IMR-90 (cell line): ENCODE data around the gene MTFR2. TPM values are rescaled to one million over a fixed set of nuclear protein-coding genes. Genes with fewer than 3 reads are reported as not detected.

Source experiments
- ATAC-seq: fragments of 200-7000 bp; cut with Tn5 transposase; 2 replicates; pipeline ENCODE4 v1.9.1; 2020; ENCODE audit warnings: low read depth, mild to moderate bottlenecking, moderate library complexity
- BruUV-seq: library from RNA; stranded (reverse); fragments of 400-500 nt; replicated peaks from 2 replicates; lab custom pipeline; 2021; lab: Mats Ljungman, UMichigan
- CTCF ChIA-PET: fragments of 300-600 bp; formaldehyde crosslinking; extraction: SDS; loops from one replicate; lab custom pipeline; 2021; ENCODE audit warnings: antibody characterized with exemption; lab: Yijun Ruan, JAX
- POLR2A ChIA-PET: fragments of 300-600 bp; sonication (Branson Sonifier 250); formaldehyde crosslinking; loops from one replicate; lab custom pipeline; 2022; ENCODE audit warnings: antibody characterized with exemption; ENCODE audit not compliant: unreplicated experiment; lab: Charles Lee
- DNase-seq: peaks from one replicate; pipeline ENCODE4 v3.0.0; 2013
- H2AFZ ChIP-seq: replicated peaks from 2 replicates; pipeline ENCODE3; 2013; ENCODE audit warnings: low read length, mild to moderate bottlenecking; ENCODE audit not compliant: poor library complexity
- H2AK5ac ChIP-seq: 2 replicates; pipeline ENCODE4 v1.6.1; 2013; ENCODE audit warnings: low read depth, low read length, inconsistent platforms
- H2AK9ac ChIP-seq: replicated peaks from 2 replicates; pipeline ENCODE3; 2013; ENCODE audit warnings: mild to moderate bottlenecking, low read depth, low read length, moderate library complexity; ENCODE audit not compliant: poor library complexity
- H2BK120ac ChIP-seq: 2 replicates; pipeline ENCODE4 v1.6.1; 2013; ENCODE audit warnings: low read depth, low read length, inconsistent platforms
- H2BK15ac ChIP-seq: 3 replicates; pipeline ENCODE4 v1.6.1; 2013; ENCODE audit warnings: low read depth, low read length, inconsistent platforms
- H2BK20ac ChIP-seq: 2 replicates; pipeline ENCODE4 v1.6.1; 2013; ENCODE audit warnings: low read depth, mild to moderate bottlenecking, inconsistent platforms, low read length, moderate library complexity
- H2BK5ac ChIP-seq: 2 replicates; pipeline ENCODE4 v1.6.1; 2013; ENCODE audit warnings: mild to moderate bottlenecking, low read depth, low read length, inconsistent platforms; ENCODE audit not compliant: poor library complexity, severe bottlenecking
- H3K14ac ChIP-seq: replicated peaks from 2 replicates; pipeline ENCODE4 v1.6.1; 2013; ENCODE audit warnings: low read depth, low read length, inconsistent platforms
- H3K18ac ChIP-seq: 2 replicates; pipeline ENCODE4 v1.6.1; 2013; ENCODE audit warnings: low read depth, low read length, control low read depth
- H3K23ac ChIP-seq: 2 replicates; pipeline ENCODE4 v1.6.1; 2013; ENCODE audit warnings: low read depth, low read length, inconsistent platforms
- H3K27ac ChIP-seq: 2 replicates; pipeline ENCODE4 v1.5.1; 2013; ENCODE audit warnings: mild to moderate bottlenecking, control low read depth, low read length; ENCODE audit not compliant: insufficient read depth
- H3K27me3 ChIP-seq: 2 replicates; pipeline ENCODE4 v1.6.1; 2013; ENCODE audit warnings: low read length; ENCODE audit not compliant: control insufficient read depth, insufficient read depth
- H3K36me3 ChIP-seq: 2 replicates; pipeline ENCODE4 v1.6.1; 2013; ENCODE audit warnings: low read length, mixed read lengths; ENCODE audit not compliant: control insufficient read depth, insufficient read depth
- H3K4ac ChIP-seq: 2 replicates; pipeline ENCODE4 v1.6.1; 2013; ENCODE audit warnings: low read depth, low read length, inconsistent platforms
- H3K4me1 ChIP-seq: 2 replicates; pipeline ENCODE4 v1.6.1; 2013; ENCODE audit warnings: low read length, mixed read lengths; ENCODE audit not compliant: control insufficient read depth, insufficient read depth
- H3K4me2 ChIP-seq: 2 replicates; pipeline ENCODE4 v1.6.1; 2013; ENCODE audit warnings: low read depth, mild to moderate bottlenecking, control low read depth, low read length, moderate library complexity
- H3K4me3 ChIP-seq: 2 replicates; pipeline ENCODE4 v1.5.1; 2013; ENCODE audit warnings: low read depth, mild to moderate bottlenecking, control low read depth, low read length, moderate library complexity; ENCODE audit not compliant: insufficient read depth
- H3K56ac ChIP-seq: 2 replicates; pipeline ENCODE4 v1.6.1; 2013; ENCODE audit warnings: low read length, inconsistent platforms; ENCODE audit not compliant: insufficient read depth; ENCODE audit errors: extremely low read depth
- H3K79me1 ChIP-seq, 2 experiments: 2 replicates each; pipeline ENCODE4 v1.6.1; 2013; ENCODE audit warnings: low read length in 2 of 2, inconsistent platforms in 1 of 2, low read depth in 1 of 2
- H3K9ac ChIP-seq: 2 replicates; pipeline ENCODE4 v1.6.1; 2013; ENCODE audit warnings: low read depth, low read length, control low read depth
- H3K9me1 ChIP-seq: 2 replicates; pipeline ENCODE4 v1.6.1; 2013; ENCODE audit warnings: low read length, inconsistent platforms; ENCODE audit not compliant: insufficient read depth
- H3K9me3 ChIP-seq: 2 replicates; pipeline ENCODE4 v1.6.1; 2013; ENCODE audit warnings: low read length; ENCODE audit not compliant: control insufficient read depth, insufficient read depth
- H4K20me1 ChIP-seq: 2 replicates; pipeline ENCODE4 v1.6.1; 2013; ENCODE audit warnings: low read length, inconsistent platforms; ENCODE audit not compliant: insufficient read depth
- H4K5ac ChIP-seq: 2 replicates; pipeline ENCODE4 v1.6.1; 2013; ENCODE audit warnings: mild to moderate bottlenecking, low read depth, low read length, control low read depth
- H4K8ac ChIP-seq, 2 experiments: 2 replicates each; pipeline ENCODE4 v1.6.1; 2013; ENCODE audit warnings: low read depth in 2 of 2, low read length in 2 of 2, control low read depth in 1 of 2, inconsistent platforms in 1 of 2
- H4K91ac ChIP-seq: 2 replicates; pipeline ENCODE4 v1.6.1; 2013; ENCODE audit warnings: low read depth, low read length, inconsistent platforms; ENCODE audit not compliant: insufficient read depth
- BHLHE40 ChIP-seq: fragments of 150-350 bp; IDR thresholded peaks from 2 replicates; pipeline ENCODE4 v1.6.1; 2016; ENCODE audit warnings: mild to moderate bottlenecking, low read depth, low read length
- ELK1 ChIP-seq: fragments of 150-350 bp; IDR thresholded peaks from 2 replicates; pipeline ENCODE4 v1.6.1; 2016; ENCODE audit warnings: low read depth, mild to moderate bottlenecking, low read length, moderate library complexity, borderline replicate concordance
- FOS ChIP-seq: fragments of 150-350 bp; IDR thresholded peaks from 2 replicates; pipeline ENCODE4 v1.6.1; 2016; ENCODE audit warnings: low read depth, low read length
- MAFK ChIP-seq: IDR thresholded peaks from 2 replicates; pipeline ENCODE4 v1.6.1; 2012; ENCODE audit warnings: low read depth, low read length, improper control_type of control experiment
- MAZ ChIP-seq: IDR thresholded peaks from 2 replicates; pipeline ENCODE4 v1.6.1; 2012; ENCODE audit warnings: low read depth, mild to moderate bottlenecking, low read length, improper control_type of control experiment, moderate library complexity, borderline replicate concordance
- MXI1 ChIP-seq: IDR thresholded peaks from 2 replicates; pipeline ENCODE4 v1.6.1; 2012; ENCODE audit warnings: low read depth, mild to moderate bottlenecking, low read length, moderate library complexity, borderline replicate concordance
- NFE2L2 ChIP-seq: fragments of 150-350 bp; IDR thresholded peaks from 2 replicates; pipeline ENCODE4 v1.6.1; 2016; ENCODE audit warnings: low read depth, mild to moderate bottlenecking, low read length
- POLR2A ChIP-seq: IDR thresholded peaks from 2 replicates; pipeline ENCODE4 v1.6.1; 2012; ENCODE audit warnings: mild to moderate bottlenecking, low read depth, low read length
- RAD21 ChIP-seq: IDR thresholded peaks from 2 replicates; pipeline ENCODE4 v1.6.1; 2012; ENCODE audit warnings: low read length, improper control_type of control experiment
- RCOR1 ChIP-seq: IDR thresholded peaks from 2 replicates; pipeline ENCODE4 v1.6.1; 2012; ENCODE audit warnings: mild to moderate bottlenecking, low read length, improper control_type of control experiment; ENCODE audit not compliant: insufficient replicate concordance
- RFX5 ChIP-seq: IDR thresholded peaks from 2 replicates; pipeline ENCODE4 v1.8.0; 2012; ENCODE audit warnings: low read depth, mild to moderate bottlenecking, low read length, moderate library complexity
- WGBS, 2 experiments: methylation state at CpG; one replicate each; pipeline versions ENCODE4 v1.1.5 to v1.1.7; 2013; ENCODE audit warnings: missing lambda C conversion rate in 2 of 2; ENCODE audit not compliant: insufficient read length in 1 of 2; ENCODE audit errors: extremely low coverage in 2 of 2; 5-methylcytosine and 5-hydroxymethylcytosine counted together
- dilution Hi-C: fragments of 300-500 bp; cut with HindIII; formaldehyde crosslinking; loops from one replicate; pipeline ENCODE4 v1.14.3; 2018; ENCODE audit warnings: low sequenced_read_pairs; ENCODE audit not compliant: unreplicated experiment
- in situ Hi-C: fragments of 300-500 bp; cut with MboI; formaldehyde crosslinking; loops from 3 replicates; pipeline ENCODE4 v1.14.3; 2019; ENCODE audit warnings: low sequenced_read_pairs, inconsistent platforms, mixed read lengths
- intact Hi-C: fragments of 100-400 bp; cut with micrococcal nuclease; formaldehyde crosslinking; loops from 2 replicates; pipeline ENCODE4 v1.10.0; 2022
- polyA plus RNA-seq, 3 experiments: library from polyadenylated mRNA; depleted of rRNA; stranded (reverse); fragments of >200 nt; gene quantifications; 2 replicates each; pipeline ENCODE4 v1.2.3, GENCODE V29; 2012; ENCODE audit warnings: low replicate concordance in 1 of 3
- total RNA-seq: library from RNA; depleted of rRNA; stranded (reverse); fragments of >200 nt; gene quantifications from 2 replicates; pipeline ENCODE4 v1.2.3, GENCODE V29; 2012
- TF ChIP-seq, protein P1 (sequence below): fragments of 150-350 bp; IDR thresholded peaks from 2 replicates; pipeline ENCODE4 v1.6.1; 2017; ENCODE audit warnings: mild to moderate bottlenecking, antibody characterized with exemption, low read length, low read depth

The MTFR2 gene
- total and polyA plus RNA-seq, 2 of the 4 experiments (the other 2 are of a cell fraction) = 0.72 to 7.2 TPM

- TF ChIP-seq RAD21 (no peak), MAFK (no peak), ELK1 (no peak), MXI1 (no peak), POLR2A (no peak), FOS (no peak), RFX5 (no peak), RCOR1 (no peak), NFE2L2 (no peak), MAZ (no peak), BHLHE40 (no peak)
- TF ChIP-seq, protein P1, sequence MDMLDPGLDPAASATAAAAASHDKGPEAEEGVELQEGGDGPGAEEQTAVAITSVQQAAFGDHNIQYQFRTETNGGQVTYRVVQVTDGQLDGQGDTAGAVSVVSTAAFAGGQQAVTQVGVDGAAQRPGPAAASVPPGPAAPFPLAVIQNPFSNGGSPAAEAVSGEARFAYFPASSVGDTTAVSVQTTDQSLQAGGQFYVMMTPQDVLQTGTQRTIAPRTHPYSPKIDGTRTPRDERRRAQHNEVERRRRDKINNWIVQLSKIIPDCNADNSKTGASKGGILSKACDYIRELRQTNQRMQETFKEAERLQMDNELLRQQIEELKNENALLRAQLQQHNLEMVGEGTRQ = no peak
- no TSS peak for BruUV-seq
- H3K9me3 ChIP-seq = no peaks in the 10 kb centered on the region
- H3K18ac ChIP-seq = no peak overlapping the region
- no peak overlapping the region for H3K4me3 ChIP-seq
- H3K56ac ChIP-seq = no peak overlapping the region
- H4K91ac ChIP-seq = no peak overlapping the region
- peaks cover 2% of the 10 kb centered on the region; the same call in 1 of the 2 replicates for H3K4me1 ChIP-seq
- H3K27ac ChIP-seq = no peak overlapping the region
- H2AK9ac ChIP-seq = no peak overlapping the region
- POLR2A ChIA-PET = no interaction called here
- H3K14ac ChIP-seq = no peak overlapping the region
- no peaks in the 10 kb centered on the region for H3K36me3 ChIP-seq
- ATAC-seq = no peak
- peak overlapping the region; percentile 58 for H2AFZ ChIP-seq
- CTCF ChIA-PET = interaction anchor here (0.6 kb wide), 1 partner anchor 21 kb away, joined by 3 read pairs; no protein-coding TSS in a partner anchor
- no peak overlapping the region for H3K4me2 ChIP-seq
- no peak overlapping the region for H3K9ac ChIP-seq
- H4K20me1 ChIP-seq = no peaks in the 10 kb centered on the region
- no peak overlapping the region for H4K8ac ChIP-seq
- in situ Hi-C loops = no loop called here
- no peak for DNase-seq
- no peak overlapping the region for H3K23ac ChIP-seq
- H2BK15ac ChIP-seq = no peak overlapping the region
- no peak overlapping the region for H2BK20ac ChIP-seq
- no peaks in the 10 kb centered on the region for H3K27me3 ChIP-seq
- H2AK5ac ChIP-seq = no peak overlapping the region
- no CpG with 5 or more reads among the region's 10 CpGs for WGBS, 2 experiments
- dilution Hi-C loops = no loop called here
- H3K79me1 ChIP-seq = no peaks in the 10 kb centered on the region
- H3K9me1 ChIP-seq = no peaks in the 10 kb centered on the region
- H3K4ac ChIP-seq = no peak overlapping the region
- no peak overlapping the region for H2BK5ac ChIP-seq
- no peak overlapping the region for H2BK120ac ChIP-seq
- H4K5ac ChIP-seq = no peak overlapping the region
- intact Hi-C loops = no loop called here
These were observed 33.4 kb downstream of the MTFR2 start for GRCh38 chr6:136216503-136217401.
